CD4-positive, alpha-beta T cell (primary cell): ENCODE data around the gene ANKRD44. TPM values are rescaled to one million over a fixed set of nuclear protein-coding genes. Genes with fewer than 3 reads are reported as not detected.

ENCODE experiments used
- ATAC-seq: fragments of 200-7000 bp; cut with Tn5 transposase; one replicate; pipeline ENCODE4 v1.10.0; 2022; ENCODE audit warnings: mild to moderate bottlenecking; ENCODE audit not compliant: poor library complexity
- CTCF ChIA-PET: fragments of 350-600 bp; sonication (Branson Sonifier 250); formaldehyde crosslinking; loops from one replicate; lab custom pipeline; 2021; ENCODE audit warnings: antibody characterized with exemption, inconsistent platforms; lab: Charles Lee
- POLR2A ChIA-PET: fragments of 350-600 bp; sonication (Branson Sonifier 250); formaldehyde crosslinking; loops from one replicate; lab custom pipeline; 2021; ENCODE audit warnings: antibody characterized with exemption, inconsistent platforms; lab: Charles Lee
- DNase-seq, 14 experiments: peaks; one replicate each; pipeline ENCODE4 v3.0.0-alpha.2; 2013 to 2020; ENCODE audit warnings: mixed read lengths in 2 of 14
- H3K27ac ChIP-seq, 2 donors: one replicate each; pipeline versions ENCODE4 v1.5.1 to v1.7.0; 2013; ENCODE audit warnings: low read length in 2 of 2, low read depth in 1 of 2, mild to moderate bottlenecking in 1 of 2
- H3K27me3 ChIP-seq, 2 experiments: 1 replicate in 1 of 2; 2 replicates in 1 of 2; pipeline versions ENCODE4 v1.6.1 to v1.7.0; 2013; ENCODE audit warnings: low read length in 2 of 2, control low read depth in 1 of 2, mild to moderate bottlenecking in 1 of 2, moderate library complexity in 1 of 2; ENCODE audit not compliant: insufficient read depth in 2 of 2, control insufficient read depth in 1 of 2
- H3K36me3 ChIP-seq: one replicate; pipeline ENCODE4 v1.6.1; 2013; ENCODE audit warnings: low read length, control low read depth; ENCODE audit not compliant: insufficient read depth
- H3K4me1 ChIP-seq: one replicate; pipeline ENCODE4 v1.6.1; 2013; ENCODE audit warnings: low read length, control low read depth; ENCODE audit not compliant: insufficient read depth
- H3K4me3 ChIP-seq: one replicate; pipeline ENCODE4 v1.5.1; 2013; ENCODE audit warnings: mild to moderate bottlenecking, low read length, moderate library complexity
- H3K9me3 ChIP-seq, 2 experiments: 1 replicate in 1 of 2; 2 replicates in 1 of 2; pipeline versions ENCODE4 v1.6.1 to v1.7.0; 2013; ENCODE audit warnings: low read length in 2 of 2, mild to moderate bottlenecking in 2 of 2, control low read depth in 1 of 2, moderate library complexity in 1 of 2; ENCODE audit not compliant: control insufficient read depth in 1 of 2, insufficient read depth in 1 of 2
- H3K27ac Mint-ChIP-seq: one replicate; pipeline ENCODE4 v1.8.0; 2020; ENCODE audit warnings: mixed read lengths
- H3K27me3 Mint-ChIP-seq: one replicate; pipeline ENCODE4 v1.8.0; 2021; ENCODE audit warnings: mixed read lengths
- H3K36me3 Mint-ChIP-seq: one replicate; pipeline ENCODE4 v1.8.0; 2021; ENCODE audit warnings: low read depth, mixed read lengths
- H3K4me1 Mint-ChIP-seq: one replicate; pipeline ENCODE4 v1.8.0; 2021; ENCODE audit warnings: low read depth, mixed read lengths
- H3K4me3 Mint-ChIP-seq: one replicate; pipeline ENCODE4 v1.8.0; 2020; ENCODE audit warnings: mild to moderate bottlenecking, mixed read lengths
- H3K9me3 Mint-ChIP-seq: one replicate; pipeline ENCODE4 v1.8.0; 2020; ENCODE audit warnings: mixed read lengths
- intact Hi-C, 2 experiments: fragments of 100-400 bp; cut with DNase I in 1 of 2; cut with micrococcal nuclease in 1 of 2; formaldehyde crosslinking; loops; one replicate each; pipeline versions ENCODE4 v1.15.1 to v1.9.0; 2023 to 2025; cut with DNase I, micrococcal nuclease
- total RNA-seq, 174 experiments: library from RNA in 2 of 174; stranded (reverse) in 2 of 174; gene quantifications; one replicate each; pipeline ENCODE4 v1.2.3 and lab custom pipeline; 2021 to 2026
- TF ChIP-seq, protein P1 (sequence below): fragments of 200-600 bp; IDR thresholded peaks from one replicate; pipeline ENCODE4 v1.8.0; 2022; ENCODE audit warnings: antibody characterized with exemption, mild to moderate bottlenecking

ANKRD44 gene
- total RNA-seq, 2 experiments from 2014 or later = 170 to 186 TPM

DNA sequence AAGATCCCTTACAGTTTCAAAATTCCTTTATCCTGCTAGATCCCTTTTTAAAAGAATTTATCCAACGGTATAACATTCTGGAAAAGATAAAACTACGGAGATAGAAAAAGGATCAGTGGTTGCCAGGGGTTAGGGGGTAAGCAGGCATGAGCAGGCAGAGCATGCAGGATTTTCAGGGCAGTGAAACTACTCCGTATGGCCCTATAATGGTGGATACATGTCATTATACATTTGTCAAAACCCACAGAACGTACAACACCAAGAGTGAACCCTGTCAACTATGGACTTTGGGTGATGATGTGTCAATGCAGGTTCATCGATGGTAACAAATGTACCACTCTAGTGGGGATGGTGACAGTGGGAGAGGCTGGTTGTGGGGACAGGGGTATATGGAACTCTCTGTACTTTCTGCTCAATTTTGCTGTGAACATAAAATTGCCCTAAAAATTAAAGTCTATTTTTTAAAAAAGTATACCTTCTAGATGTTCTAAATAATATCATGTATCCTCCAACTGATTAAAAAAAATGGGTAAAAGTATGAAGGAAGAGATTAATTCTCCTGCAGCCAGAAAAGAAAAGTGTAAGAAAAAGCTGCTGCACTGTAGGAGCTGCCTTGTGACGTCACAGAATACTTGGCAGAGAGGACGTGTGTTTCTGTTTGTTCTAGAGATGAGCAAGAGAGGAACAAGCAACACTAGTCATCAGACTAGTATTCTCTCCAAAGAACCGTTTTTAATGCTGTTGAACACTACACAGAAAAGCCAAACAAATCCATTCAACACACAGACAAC, 23.6 kb downstream of the ANKRD44 start:
- Histone ChIP-seq H3K9me3 (no peaks in the 10 kb centered on the region), H3K27ac (peak overlapping the region; percentile 43 to 60), H3K4me1 (peaks cover 70% of the 10 kb centered on the region), H3K36me3 (peaks cover 3% of the 10 kb centered on the region), H3K27me3 (no peaks in the 10 kb centered on the region), H3K4me3 (no peak overlapping the region)
- no peaks in the 10 kb centered on the region for H3K9me3 Mint-ChIP-seq
- peak; percentile 96 for ATAC-seq
- TF ChIP-seq, protein P1, sequence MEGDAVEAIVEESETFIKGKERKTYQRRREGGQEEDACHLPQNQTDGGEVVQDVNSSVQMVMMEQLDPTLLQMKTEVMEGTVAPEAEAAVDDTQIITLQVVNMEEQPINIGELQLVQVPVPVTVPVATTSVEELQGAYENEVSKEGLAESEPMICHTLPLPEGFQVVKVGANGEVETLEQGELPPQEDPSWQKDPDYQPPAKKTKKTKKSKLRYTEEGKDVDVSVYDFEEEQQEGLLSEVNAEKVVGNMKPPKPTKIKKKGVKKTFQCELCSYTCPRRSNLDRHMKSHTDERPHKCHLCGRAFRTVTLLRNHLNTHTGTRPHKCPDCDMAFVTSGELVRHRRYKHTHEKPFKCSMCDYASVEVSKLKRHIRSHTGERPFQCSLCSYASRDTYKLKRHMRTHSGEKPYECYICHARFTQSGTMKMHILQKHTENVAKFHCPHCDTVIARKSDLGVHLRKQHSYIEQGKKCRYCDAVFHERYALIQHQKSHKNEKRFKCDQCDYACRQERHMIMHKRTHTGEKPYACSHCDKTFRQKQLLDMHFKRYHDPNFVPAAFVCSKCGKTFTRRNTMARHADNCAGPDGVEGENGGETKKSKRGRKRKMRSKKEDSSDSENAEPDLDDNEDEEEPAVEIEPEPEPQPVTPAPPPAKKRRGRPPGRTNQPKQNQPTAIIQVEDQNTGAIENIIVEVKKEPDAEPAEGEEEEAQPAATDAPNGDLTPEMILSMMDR = no peak
- H3K36me3 Mint-ChIP-seq = peaks cover 33% of the 10 kb centered on the region
- H3K27ac Mint-ChIP-seq = peak overlapping the region; percentile 86
- CTCF ChIA-PET = interaction anchor here (0.5 to 1.5 kb wide), 5 partner anchors 10 to 81 kb away, joined by 3 to 4 read pairs (median 3); no protein-coding TSS in a partner anchor
- H3K4me3 Mint-ChIP-seq = peak overlapping the region; percentile 84
- intact Hi-C loops = no loop called here
- DNase-seq = peak in 7 of 14 experiments; percentile 25 to 88 (median 61)
- H3K4me1 Mint-ChIP-seq = peaks cover 85% of the 10 kb centered on the region
- POLR2A ChIA-PET = interaction anchor here (0.6 to 4.3 kb wide), 13 partner anchors 9 to 174 kb away, joined by 3 to 32 read pairs (median 5); no protein-coding TSS in a partner anchor
- no peaks in the 10 kb centered on the region for H3K27me3 Mint-ChIP-seq

DNA sequence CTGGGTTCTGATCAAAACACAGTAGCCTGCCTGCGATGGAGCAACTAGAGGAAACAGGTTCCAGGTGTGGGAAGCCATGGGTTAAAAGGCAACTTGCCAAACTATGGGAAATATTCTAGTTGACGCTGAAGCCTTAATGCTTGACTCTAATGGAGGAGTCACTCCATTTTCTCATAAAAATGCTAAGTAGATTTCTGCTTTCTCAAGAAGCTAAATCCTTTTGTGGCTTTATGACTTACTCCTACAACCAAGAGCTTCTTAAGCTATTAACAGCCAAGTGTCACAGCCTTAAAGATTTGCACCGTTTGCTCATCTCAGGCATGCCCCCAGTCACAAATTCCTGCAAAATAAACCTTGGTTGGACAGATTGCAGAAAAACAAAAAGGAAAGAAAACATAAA, 25.2 kb downstream of the ANKRD44 start:
- Histone ChIP-seq H3K4me3 (no peak overlapping the region), H3K4me1 (peaks cover 73% of the 10 kb centered on the region), H3K9me3 (no peaks in the 10 kb centered on the region), H3K36me3 (peaks cover 7% of the 10 kb centered on the region), H3K27me3 (no peaks in the 10 kb centered on the region), H3K27ac (peak overlapping the region in 1 of 2 donors; percentile 37)
- peaks cover 92% of the 10 kb centered on the region for H3K4me1 Mint-ChIP-seq
- CTCF ChIA-PET = interaction anchor here (0.6 to 1.7 kb wide), 3 partner anchors 17 to 94 kb away, joined by 3 to 5 read pairs (median 3); no protein-coding TSS in a partner anchor
- TF ChIP-seq, protein P1 = no peak
- intact Hi-C loops = no loop called here
- POLR2A ChIA-PET = interaction anchor here (0.8 to 4.3 kb wide), 11 partner anchors 11 to 83 kb away, joined by 3 to 32 read pairs (median 4); partner anchors contain the start of gene ANKRD44
- DNase-seq (no peak), ATAC-seq (no peak)
- peak overlapping the region; percentile 31 for H3K4me3 Mint-ChIP-seq
- H3K36me3 Mint-ChIP-seq = peaks cover 36% of the 10 kb centered on the region
- no peaks in the 10 kb centered on the region for H3K9me3 Mint-ChIP-seq
- H3K27ac Mint-ChIP-seq = peak overlapping the region; percentile 86
- no peaks in the 10 kb centered on the region for H3K27me3 Mint-ChIP-seq

DNA sequence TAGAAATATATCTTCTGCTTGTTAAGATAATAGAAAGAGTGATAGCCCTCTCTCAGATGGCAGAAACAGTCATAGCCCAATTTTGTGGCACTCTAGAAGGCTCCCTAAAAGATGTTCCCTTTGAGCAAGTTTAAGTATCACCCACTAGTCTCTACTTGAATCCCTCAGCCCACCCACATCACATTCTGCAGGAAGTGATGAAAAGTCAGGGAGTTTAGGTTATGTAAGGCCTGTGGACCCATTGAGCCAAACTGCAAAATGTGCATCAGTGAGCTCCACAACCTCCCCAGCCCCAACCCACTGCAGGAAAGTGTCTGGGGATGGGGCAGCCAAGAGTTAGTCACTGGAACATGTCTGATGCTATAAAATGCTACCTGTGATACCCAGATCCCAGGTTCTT, 25.6 kb downstream of the ANKRD44 start:
- no peaks in the 10 kb centered on the region for H3K27me3 Mint-ChIP-seq
- TF ChIP-seq, protein P1 = no peak
- Histone ChIP-seq H3K4me1 (peaks cover 75% of the 10 kb centered on the region), H3K4me3 (no peak overlapping the region), H3K9me3 (no peaks in the 10 kb centered on the region), H3K36me3 (peaks cover 7% of the 10 kb centered on the region), H3K27me3 (no peaks in the 10 kb centered on the region), H3K27ac (peak overlapping the region in 1 of 2 donors; percentile 37)
- peaks cover 92% of the 10 kb centered on the region for H3K4me1 Mint-ChIP-seq
- DNase-seq (peak in 1 of 14 experiments; percentile 27), ATAC-seq (no peak)
- peaks cover 36% of the 10 kb centered on the region for H3K36me3 Mint-ChIP-seq
- ChIA-PET POLR2A (interaction anchor here (0.8 to 4.3 kb wide), 7 partner anchors 11 to 34 kb away, joined by 3 to 32 read pairs (median 4); partner anchors contain the start of gene ANKRD44), CTCF (interaction anchor here (0.6 to 1.7 kb wide), 3 partner anchors 17 to 94 kb away, joined by 3 to 5 read pairs (median 3); no protein-coding TSS in a partner anchor)
- peak overlapping the region; percentile 86 for H3K27ac Mint-ChIP-seq
- peak overlapping the region; percentile 26 for H3K4me3 Mint-ChIP-seq
- intact Hi-C loops = no loop called here
- no peaks in the 10 kb centered on the region for H3K9me3 Mint-ChIP-seq
